HG02852 (cell line): ENCODE data around the gene PPP1R27.

Experiments used
- ATAC-seq: cut with Tn5 transposase; IDR thresholded peaks from one replicate; pipeline ENCODE4 v1.9.1; 2021; ENCODE audit warnings: mild to moderate bottlenecking, moderate library complexity; ENCODE audit not compliant: unreplicated experiment

PPP1R27 gene

GRCh38 chr17:81807210-81807719, 27.6 kb downstream of the PPP1R27 start:
- no peak for ATAC-seq

DNA sequence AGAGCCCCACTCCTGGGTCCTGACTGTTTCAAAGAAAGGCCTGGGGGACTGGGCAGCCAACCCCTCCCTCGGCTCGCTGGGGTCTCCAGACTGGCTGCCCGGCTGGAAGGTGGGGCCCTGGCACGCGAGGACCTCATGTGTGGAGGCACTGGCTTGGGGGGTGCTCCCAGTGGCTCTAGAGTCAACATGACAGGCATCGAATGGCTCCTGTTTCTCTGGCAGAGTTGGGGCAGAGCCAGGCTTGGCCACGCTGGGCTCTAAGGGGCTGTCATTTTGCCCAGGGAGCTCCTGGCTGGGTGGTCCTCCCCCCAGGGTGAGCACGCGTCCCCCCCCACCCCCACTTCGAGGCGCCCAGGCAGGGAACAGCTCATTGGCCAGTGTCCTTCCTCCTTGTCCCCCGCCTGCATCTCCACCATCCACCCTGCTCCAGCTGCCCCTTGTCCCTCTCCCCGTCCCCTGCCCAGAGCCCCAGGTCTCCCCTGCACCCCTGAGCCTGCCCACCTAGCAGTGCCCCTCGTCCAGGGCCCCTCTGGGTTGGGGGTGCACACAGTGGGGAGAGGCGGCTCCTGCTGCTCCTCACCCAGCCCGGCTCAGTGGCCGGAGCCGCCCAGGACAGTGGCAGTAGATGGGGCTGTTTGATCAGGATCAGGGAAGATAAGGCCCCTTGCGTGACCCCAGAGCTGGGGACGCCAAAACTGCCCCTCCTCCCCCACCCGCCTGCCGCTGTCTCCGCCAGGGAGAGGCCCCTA, 28.2 kb downstream of the PPP1R27 start:
- ATAC-seq, result no peak

GRCh38 chr17:81805707-81806460, 29.0 kb downstream of the PPP1R27 start:
- ATAC-seq, result no peak

DNA sequence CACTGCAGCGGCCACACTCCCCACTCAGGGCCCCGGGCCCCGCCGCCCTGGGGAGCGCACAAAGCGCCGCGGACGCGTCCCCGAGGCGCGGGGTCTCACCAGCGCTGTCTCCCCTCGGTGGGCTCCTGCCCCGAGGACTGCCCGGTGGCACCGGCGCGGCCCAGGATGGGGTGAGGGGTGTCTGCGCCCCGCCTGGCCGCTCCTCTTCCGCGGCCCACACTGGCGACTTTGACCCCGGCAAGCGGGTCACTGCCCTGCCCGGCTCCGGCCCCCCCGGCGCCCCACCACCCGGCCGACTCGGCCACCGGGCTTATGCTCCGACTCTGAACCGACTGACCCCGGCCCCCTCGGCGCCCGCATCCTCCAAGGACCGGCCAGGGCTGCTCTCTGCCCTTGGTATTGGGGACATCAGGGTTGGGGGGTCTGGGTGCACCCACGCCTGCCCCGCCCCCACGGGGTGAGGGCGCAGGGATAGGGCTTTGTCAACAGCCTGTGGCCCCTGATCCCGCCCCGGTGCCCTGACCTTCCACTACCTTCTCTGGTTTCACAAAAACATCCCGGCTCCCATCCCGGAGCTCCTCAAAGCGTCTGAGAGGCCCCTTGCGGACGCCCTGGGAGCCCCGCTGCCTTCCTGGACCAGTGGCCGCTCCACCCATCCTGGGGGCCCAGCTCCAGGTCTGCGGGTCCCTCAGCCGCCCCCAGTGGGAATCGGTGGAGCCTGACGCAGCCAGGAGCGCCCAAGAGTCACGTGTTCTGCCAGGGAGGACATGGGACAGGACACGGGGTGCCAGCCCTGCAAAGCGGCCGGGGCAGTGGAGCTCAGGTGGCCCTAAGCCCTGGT, 30.1 kb downstream of the PPP1R27 start:
- no peak for ATAC-seq

DNA sequence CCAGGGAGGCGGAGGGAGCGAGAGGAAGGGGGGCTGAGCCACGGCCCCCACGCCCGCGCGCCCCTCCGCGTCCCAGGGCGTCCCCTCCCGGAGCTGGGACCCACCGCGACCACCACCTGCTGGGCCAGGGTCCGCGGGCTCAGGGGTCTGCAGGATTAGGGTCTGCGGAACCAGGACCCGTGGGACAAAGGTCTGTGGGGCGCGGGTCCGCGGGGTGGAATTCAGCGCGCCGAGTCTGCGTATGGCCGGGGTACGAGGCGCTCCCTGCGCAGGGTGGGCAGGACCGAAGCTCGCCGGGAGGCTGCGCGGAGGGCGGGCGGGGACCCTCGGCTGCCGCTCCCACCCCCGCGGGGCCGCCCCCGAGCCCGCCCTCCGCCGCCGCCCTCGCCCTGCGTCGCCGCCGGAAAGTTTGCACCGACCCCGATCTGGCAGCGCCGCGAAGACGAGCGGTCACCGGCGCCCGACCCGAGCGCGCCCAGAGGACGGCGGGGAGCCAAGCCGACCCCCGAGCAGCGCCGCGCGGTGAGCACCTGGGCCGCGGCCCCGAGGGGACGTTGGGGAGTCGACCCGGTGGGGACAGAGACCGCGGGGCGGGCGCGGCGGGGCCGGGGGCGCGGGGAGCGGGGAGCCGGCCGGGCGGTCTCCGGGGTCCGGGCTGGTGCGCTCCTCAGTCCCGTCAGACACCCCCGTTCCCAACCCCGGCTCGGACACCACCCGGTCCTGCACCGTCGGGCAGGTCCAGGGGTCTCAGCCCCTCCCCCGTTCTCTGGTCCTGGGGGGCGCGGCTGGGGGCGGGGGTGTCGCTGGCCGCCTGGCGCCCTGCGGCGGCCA, 30.9 kb downstream of the PPP1R27 start, which contains the start of gene GCGR:
Gene GCGR, plus strand, starts transcription at position 423 of the 831 bp plus-strand sequence. CDS start 4,869 bp downstream, outside the sequence.
- ATAC-seq, result no peak

GRCh38 chr17:81802856-81803643, 31.8 kb downstream of the PPP1R27 start:
- no peak for ATAC-seq

GRCh38 chr17:81802048-81802758, 32.6 kb downstream of the PPP1R27 start:
- no peak for ATAC-seq

DNA sequence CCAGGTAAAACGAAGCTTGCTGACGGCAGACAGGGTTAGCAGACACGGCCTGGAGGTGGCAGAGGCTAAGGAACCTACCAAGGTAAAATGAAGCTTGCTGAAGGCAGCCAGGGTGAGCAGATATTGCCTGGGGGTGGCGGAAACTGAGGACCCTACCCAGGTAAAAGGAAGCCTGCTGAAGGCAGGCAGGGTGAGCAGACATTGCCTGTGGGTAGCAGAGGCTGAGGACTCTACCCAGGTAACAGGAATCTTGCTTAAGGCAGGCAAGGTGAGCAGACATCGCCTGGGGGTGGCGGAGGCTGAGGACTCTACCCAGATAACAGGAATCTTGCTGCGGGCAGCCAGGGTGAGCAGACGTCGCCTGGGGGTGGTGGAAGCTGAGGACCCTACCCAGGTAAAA, 33.5 kb downstream of the PPP1R27 start:
- no peak for ATAC-seq

DNA sequence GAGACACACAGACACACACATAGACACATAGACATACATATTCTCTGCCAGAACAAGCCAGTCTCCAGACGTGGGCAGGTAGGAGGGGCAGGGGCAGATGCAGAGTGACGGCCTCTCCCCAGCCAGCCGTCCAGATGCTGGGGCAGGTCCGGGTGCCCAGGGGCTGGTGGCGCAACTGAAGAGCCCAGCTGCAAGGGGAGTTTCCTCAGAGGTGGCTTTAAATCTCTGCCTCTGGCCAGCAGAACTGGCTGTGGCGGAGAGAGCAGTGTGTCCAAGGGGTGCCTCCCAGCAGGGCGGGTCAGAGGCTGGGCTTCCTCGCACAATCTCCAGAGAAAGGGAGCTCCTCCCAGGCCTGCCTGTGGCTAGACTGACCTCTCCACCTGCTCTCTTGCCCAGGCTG, 40.3 kb downstream of the PPP1R27 start:
- ATAC-seq, result no peak

DNA sequence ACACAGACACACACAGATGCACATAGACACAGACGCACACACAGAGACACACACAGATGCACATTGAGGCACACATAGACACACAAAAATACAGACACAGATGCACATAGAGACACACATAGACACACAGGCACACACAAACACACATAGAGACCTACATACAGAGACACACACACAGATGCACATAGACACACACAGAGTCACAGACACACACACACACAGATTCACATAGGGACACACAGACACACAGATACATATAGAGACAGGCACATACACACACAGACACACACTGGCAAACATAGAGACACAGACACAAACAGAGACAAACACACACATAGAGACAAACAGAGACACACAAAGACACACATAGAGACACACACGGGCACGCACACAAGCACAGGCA, 40.8 kb downstream of the PPP1R27 start:
- no peak for ATAC-seq

GRCh38 chr17:81792675-81793615, 41.9 kb downstream of the PPP1R27 start:
- no peak for ATAC-seq
